Activated CD8-positive, alpha-beta T cell treated with anti-CD3 and anti-CD28 coated beads for 36 hours (primary cell): Measurements from ENCODE around the gene RAB42. TPM values are rescaled to one million over a fixed set of nuclear protein-coding genes. Genes with fewer than 3 reads are reported as not detected.
"Not testable (repeated sequence)": the region's sequence is repeated elsewhere in the genome, so short reads cannot be mapped to it uniquely, and the experiment has no call there.

Experiments
- ATAC-seq: fragments of 200-7000 bp; cut with Tn5 transposase; one replicate; pipeline ENCODE4 v1.10.0; 2021; ENCODE audit warnings: mild to moderate bottlenecking, moderate library complexity
- CTCF ChIA-PET: fragments of 350-600 bp; sonication (Branson Sonifier 250); formaldehyde crosslinking; loops from one replicate; lab custom pipeline; 2021; ENCODE audit warnings: antibody characterized with exemption; lab: Charles Lee
- POLR2A ChIA-PET: fragments of 350-600 bp; sonication (Branson Sonifier 250); formaldehyde crosslinking; loops from one replicate; lab custom pipeline; 2021; ENCODE audit warnings: antibody characterized with exemption; lab: Charles Lee
- DNase-seq: peaks from one replicate; pipeline ENCODE4 v3.0.0-alpha.2; 2020
- H3K27ac Mint-ChIP-seq: one replicate; pipeline ENCODE4 v1.8.0; 2021; ENCODE audit warnings: mild to moderate bottlenecking, mixed read lengths
- H3K27me3 Mint-ChIP-seq: one replicate; pipeline ENCODE4 v1.8.0; 2021; ENCODE audit warnings: mixed read lengths
- H3K36me3 Mint-ChIP-seq: one replicate; pipeline ENCODE4 v1.8.0; 2021; ENCODE audit warnings: low read depth, mixed read lengths
- H3K4me1 Mint-ChIP-seq: one replicate; pipeline ENCODE4 v1.8.0; 2021; ENCODE audit warnings: low read depth, mixed read lengths
- H3K4me3 Mint-ChIP-seq: one replicate; pipeline ENCODE4 v1.8.0; 2021; ENCODE audit warnings: mild to moderate bottlenecking, moderate library complexity, mixed read lengths
- H3K9me3 Mint-ChIP-seq: one replicate; pipeline ENCODE4 v1.8.0; 2021; ENCODE audit warnings: mixed read lengths
- intact Hi-C: fragments of 100-400 bp; cut with micrococcal nuclease; formaldehyde crosslinking; loops from one replicate; pipeline ENCODE4 v1.10.0; 2022
- total RNA-seq, 2 experiments: library from RNA; stranded (reverse); gene quantifications; one replicate each; pipeline ENCODE4 v1.2.3, GENCODE V29; 2021
- TF ChIP-seq, protein P1 (sequence below): fragments of 200-600 bp; IDR thresholded peaks from one replicate; pipeline ENCODE4 v1.8.0; 2022; ENCODE audit warnings: antibody characterized with exemption, mild to moderate bottlenecking

RAB42 gene
- total RNA-seq, 2 experiments from 2014 or later = not detected

GRCh38 chr1:28592321-28593071 lies 431 bp downstream of the RAB42 start:
- Mint-ChIP-seq H3K36me3 (peaks cover 5% of the 10 kb centered on the region), H3K27me3 (peaks cover 10% of the 10 kb centered on the region), H3K27ac (no peak overlapping the region), H3K4me1 (peaks cover 9% of the 10 kb centered on the region), H3K4me3 (peak overlapping the region; percentile 68), H3K9me3 (no peaks in the 10 kb centered on the region)
- intact Hi-C loops = no loop called here
- DNase-seq (no peak), ATAC-seq (peak; percentile 49)
- TF ChIP-seq, protein P1, sequence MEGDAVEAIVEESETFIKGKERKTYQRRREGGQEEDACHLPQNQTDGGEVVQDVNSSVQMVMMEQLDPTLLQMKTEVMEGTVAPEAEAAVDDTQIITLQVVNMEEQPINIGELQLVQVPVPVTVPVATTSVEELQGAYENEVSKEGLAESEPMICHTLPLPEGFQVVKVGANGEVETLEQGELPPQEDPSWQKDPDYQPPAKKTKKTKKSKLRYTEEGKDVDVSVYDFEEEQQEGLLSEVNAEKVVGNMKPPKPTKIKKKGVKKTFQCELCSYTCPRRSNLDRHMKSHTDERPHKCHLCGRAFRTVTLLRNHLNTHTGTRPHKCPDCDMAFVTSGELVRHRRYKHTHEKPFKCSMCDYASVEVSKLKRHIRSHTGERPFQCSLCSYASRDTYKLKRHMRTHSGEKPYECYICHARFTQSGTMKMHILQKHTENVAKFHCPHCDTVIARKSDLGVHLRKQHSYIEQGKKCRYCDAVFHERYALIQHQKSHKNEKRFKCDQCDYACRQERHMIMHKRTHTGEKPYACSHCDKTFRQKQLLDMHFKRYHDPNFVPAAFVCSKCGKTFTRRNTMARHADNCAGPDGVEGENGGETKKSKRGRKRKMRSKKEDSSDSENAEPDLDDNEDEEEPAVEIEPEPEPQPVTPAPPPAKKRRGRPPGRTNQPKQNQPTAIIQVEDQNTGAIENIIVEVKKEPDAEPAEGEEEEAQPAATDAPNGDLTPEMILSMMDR = no peak
- ChIA-PET CTCF (interaction anchor here (1.0 kb wide), 1 partner anchor 10 kb away, joined by 3 read pairs; no protein-coding TSS in a partner anchor), POLR2A (interaction anchor here (6.1 kb wide), 1 partner anchor 12 kb away, joined by 43 read pairs; no protein-coding TSS in a partner anchor)

GRCh38 chr1:28593988-28594356 lies 1.9 kb downstream of the RAB42 start:
- H3K9me3 Mint-ChIP-seq, CTCF ChIA-PET, H3K4me1 Mint-ChIP-seq, intact Hi-C loops, DNase-seq, ATAC-seq, H3K27ac Mint-ChIP-seq, H3K4me3 Mint-ChIP-seq, H3K36me3 Mint-ChIP-seq: not testable (repeated sequence)
- peaks cover 10% of the 10 kb centered on the region for H3K27me3 Mint-ChIP-seq
- POLR2A ChIA-PET = interaction anchor here (6.1 kb wide), 1 partner anchor 14 kb away, joined by 43 read pairs; no protein-coding TSS in a partner anchor

DNA sequence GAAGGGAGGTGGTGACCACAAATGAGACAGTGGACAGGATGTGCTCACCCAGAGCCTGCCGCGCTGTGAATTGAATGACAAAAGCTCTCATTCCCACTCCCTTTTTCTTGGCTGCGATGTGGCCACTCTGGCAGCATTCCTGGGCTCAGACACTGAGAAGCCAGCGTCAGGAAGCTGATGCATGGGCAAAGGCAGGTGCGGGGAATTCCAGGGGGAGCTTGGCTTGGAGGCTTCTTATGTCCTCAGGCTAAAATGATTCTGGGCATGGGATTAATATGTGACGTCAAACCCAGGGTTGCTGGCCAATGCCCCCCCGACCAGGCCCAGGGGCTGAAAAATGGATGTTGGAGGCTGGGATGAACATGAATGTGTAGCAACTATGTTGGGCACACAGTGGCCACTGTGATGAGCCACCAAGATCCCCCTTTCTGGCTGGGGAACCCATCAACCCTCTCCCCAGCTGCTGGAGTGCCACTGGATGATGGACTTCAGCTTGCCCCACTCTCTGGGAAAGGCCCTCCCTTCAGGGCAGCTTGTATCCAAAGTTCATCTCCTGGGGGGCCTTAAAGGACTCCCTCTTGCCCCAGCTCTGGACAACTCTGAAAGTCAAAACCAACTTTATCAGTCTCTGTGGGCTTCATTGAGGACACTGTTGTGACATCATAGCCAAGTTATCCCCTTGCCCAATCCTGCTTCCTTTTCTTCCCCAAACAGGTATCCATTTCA lies 2.8 kb downstream of the RAB42 start:
- H3K36me3 Mint-ChIP-seq, ATAC-seq, H3K27ac Mint-ChIP-seq, H3K4me1 Mint-ChIP-seq, H3K9me3 Mint-ChIP-seq, CTCF ChIA-PET, DNase-seq, intact Hi-C loops, H3K4me3 Mint-ChIP-seq: not testable (repeated sequence)
- POLR2A ChIA-PET = interaction anchor here (6.1 kb wide), 1 partner anchor 15 kb away, joined by 43 read pairs; no protein-coding TSS in a partner anchor
- peaks cover 10% of the 10 kb centered on the region for H3K27me3 Mint-ChIP-seq

DNA sequence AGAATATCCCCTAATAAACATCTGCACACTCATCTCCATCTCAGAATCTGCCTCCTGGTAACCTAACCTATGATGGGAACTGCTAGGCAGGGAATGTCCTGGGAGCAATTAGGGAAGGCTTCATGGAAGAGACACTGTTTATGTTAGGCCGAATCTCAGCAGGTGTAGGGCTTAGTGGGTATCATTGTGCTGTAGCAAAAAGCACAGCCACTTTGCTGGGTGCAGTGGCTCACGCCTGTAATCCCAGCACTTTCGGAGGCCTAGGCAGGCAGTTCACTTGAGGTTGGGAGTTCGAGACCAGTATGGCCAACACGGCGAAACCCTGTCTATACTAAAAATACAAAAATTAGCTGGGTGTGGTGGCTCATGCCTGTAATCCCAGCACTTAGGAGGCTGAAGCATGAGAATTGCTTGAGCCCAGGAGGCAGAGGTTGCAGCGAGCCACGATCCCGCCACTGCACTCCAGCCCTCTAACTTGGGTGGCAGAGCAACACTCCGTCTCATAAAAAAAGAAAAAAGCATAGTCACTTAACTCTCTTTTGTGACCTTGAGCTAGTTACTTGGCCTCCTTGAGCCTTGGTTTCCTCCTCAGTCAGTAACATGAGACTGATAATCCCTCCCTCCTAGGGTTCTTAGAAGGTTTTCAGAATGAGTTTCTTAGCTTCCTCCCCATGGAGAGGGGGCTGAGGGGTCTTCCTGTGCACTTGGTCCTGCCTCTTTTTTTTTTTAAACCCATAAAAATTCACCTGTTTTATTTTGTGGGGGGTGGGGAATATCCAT lies 3.5 kb downstream of the RAB42 start:
- TF ChIP-seq, protein P1 = no peak
- no peak for DNase-seq
- intact Hi-C loops = no loop called here
- CTCF ChIA-PET = no interaction called here
- Mint-ChIP-seq H3K27me3 (peaks cover 10% of the 10 kb centered on the region), H3K36me3 (peaks cover 5% of the 10 kb centered on the region), H3K4me1 (peaks cover 9% of the 10 kb centered on the region), H3K27ac (no peak overlapping the region), H3K4me3 (no peak overlapping the region), H3K9me3 (no peaks in the 10 kb centered on the region)
- ATAC-seq = no peak
- POLR2A ChIA-PET = interaction anchor here (0.6 to 6.1 kb wide), 3 partner anchors 16 to 330 kb away, joined by 3 to 43 read pairs (median 5); partner anchors contain the start of gene RNU11

DNA sequence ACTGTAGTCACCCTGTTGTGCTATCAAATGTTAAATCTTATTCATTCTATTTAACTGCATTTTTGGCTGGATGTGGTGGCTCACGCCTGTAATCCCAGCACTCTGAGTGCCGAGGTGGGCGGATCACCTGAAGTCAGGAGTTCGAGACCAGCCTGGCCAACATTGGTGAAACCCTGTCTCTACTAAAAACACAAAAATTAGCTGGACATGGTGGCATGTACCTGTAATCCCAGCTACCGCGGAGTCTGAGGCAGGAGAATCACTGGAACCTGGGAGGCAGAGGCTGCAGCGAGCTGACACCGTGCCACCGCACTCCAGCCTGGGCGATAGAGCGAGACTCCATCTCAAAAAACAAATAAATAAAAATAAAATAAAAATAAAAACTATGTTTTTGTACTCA lies 4.2 kb downstream of the RAB42 start:
- intact Hi-C loops = not testable (repeated sequence)

GRCh38 chr1:28601696-28602095 lies 9.6 kb downstream of the RAB42 start:
- ATAC-seq = peak; percentile 74
- Mint-ChIP-seq H3K27ac (no peak overlapping the region), H3K36me3 (peaks cover 20% of the 10 kb centered on the region), H3K9me3 (no peaks in the 10 kb centered on the region), H3K27me3 (no peaks in the 10 kb centered on the region), H3K4me1 (peaks cover 7% of the 10 kb centered on the region), H3K4me3 (no peak overlapping the region)
- DNase-seq = peak; percentile 47
- ChIA-PET POLR2A (interaction anchor here (0.6 to 8.2 kb wide), 4 partner anchors 22 to 89 kb away, joined by 3 to 65 read pairs (median 4); partner anchors contain the start of gene RNU11), CTCF (interaction anchor here (1.5 kb wide), 1 partner anchor 14 kb away, joined by 4 read pairs; no protein-coding TSS in a partner anchor)
- TF ChIP-seq, protein P1 = no peak
- intact Hi-C loops = no loop called here

More for the DNA sequence above, 4.2 kb downstream of the RAB42 start:
- H3K36me3 Mint-ChIP-seq, ATAC-seq, H3K9me3 Mint-ChIP-seq, H3K27ac Mint-ChIP-seq, CTCF ChIA-PET, DNase-seq, H3K4me3 Mint-ChIP-seq, H3K4me1 Mint-ChIP-seq: not testable (repeated sequence)
- POLR2A ChIA-PET = interaction anchor here (0.6 to 6.1 kb wide), 3 partner anchors 16 to 52 kb away, joined by 3 to 43 read pairs (median 5); partner anchors contain the start of gene RNU11
- H3K27me3 Mint-ChIP-seq = peaks cover 10% of the 10 kb centered on the region
